OCI-LY1 (cell line): ENCODE results near the gene WDFY4.

ENCODE experiments used
- EZH2 ChIP-seq: fragments of 200-600 bp; sonication (generic), shearing (Covaris generic); IDR thresholded peaks from 2 replicates; pipeline ENCODE4 v1.8.0; 2017; ENCODE audit warnings: borderline replicate concordance, mixed run types, mild to moderate bottlenecking, antibody characterized with exemption, low read length, moderate library complexity, mixed read lengths
- TF ChIP-seq, protein P1 (sequence below): fragments of 200-600 bp; sonication (generic), shearing (Covaris generic); IDR thresholded peaks from 2 replicates; pipeline ENCODE4 v1.5.1; 2017; ENCODE audit warnings: mild to moderate bottlenecking, antibody characterized with exemption, low read length, moderate library complexity, mixed read lengths

DNA sequence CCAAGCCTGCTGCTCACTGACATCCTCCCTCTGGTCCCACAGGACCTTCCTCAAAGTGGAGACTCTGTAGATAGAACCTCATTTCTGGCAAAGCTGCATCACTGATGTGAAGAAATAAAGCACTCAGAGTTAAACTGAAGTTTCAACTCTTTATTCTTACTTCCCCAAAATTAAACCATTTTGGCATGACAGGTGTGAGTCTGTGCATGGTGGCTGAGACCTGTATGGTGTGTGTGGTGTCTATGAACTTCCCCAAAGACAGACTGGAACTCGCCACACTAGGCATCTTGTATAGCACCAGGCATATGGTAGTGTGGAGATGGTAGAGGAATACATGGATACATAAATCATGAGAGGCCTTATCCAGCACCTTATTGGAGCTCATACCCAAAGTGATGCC lies 6.6 kb upstream of the WDFY4 start:
- TF ChIP-seq, protein P1, sequence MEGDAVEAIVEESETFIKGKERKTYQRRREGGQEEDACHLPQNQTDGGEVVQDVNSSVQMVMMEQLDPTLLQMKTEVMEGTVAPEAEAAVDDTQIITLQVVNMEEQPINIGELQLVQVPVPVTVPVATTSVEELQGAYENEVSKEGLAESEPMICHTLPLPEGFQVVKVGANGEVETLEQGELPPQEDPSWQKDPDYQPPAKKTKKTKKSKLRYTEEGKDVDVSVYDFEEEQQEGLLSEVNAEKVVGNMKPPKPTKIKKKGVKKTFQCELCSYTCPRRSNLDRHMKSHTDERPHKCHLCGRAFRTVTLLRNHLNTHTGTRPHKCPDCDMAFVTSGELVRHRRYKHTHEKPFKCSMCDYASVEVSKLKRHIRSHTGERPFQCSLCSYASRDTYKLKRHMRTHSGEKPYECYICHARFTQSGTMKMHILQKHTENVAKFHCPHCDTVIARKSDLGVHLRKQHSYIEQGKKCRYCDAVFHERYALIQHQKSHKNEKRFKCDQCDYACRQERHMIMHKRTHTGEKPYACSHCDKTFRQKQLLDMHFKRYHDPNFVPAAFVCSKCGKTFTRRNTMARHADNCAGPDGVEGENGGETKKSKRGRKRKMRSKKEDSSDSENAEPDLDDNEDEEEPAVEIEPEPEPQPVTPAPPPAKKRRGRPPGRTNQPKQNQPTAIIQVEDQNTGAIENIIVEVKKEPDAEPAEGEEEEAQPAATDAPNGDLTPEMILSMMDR = no peak
- TF ChIP-seq EZH2 = no peak
